LNCAP (cell line): ENCODE results near the gene IRX2.

Source experiments
- TF ChIP-seq, protein P1 (sequence below): fragments of 450-650 bp; IDR thresholded peaks from 2 replicates; pipeline ENCODE4 v1.5.1; 2017; ENCODE audit warnings: mild to moderate bottlenecking

The IRX2 gene

DNA sequence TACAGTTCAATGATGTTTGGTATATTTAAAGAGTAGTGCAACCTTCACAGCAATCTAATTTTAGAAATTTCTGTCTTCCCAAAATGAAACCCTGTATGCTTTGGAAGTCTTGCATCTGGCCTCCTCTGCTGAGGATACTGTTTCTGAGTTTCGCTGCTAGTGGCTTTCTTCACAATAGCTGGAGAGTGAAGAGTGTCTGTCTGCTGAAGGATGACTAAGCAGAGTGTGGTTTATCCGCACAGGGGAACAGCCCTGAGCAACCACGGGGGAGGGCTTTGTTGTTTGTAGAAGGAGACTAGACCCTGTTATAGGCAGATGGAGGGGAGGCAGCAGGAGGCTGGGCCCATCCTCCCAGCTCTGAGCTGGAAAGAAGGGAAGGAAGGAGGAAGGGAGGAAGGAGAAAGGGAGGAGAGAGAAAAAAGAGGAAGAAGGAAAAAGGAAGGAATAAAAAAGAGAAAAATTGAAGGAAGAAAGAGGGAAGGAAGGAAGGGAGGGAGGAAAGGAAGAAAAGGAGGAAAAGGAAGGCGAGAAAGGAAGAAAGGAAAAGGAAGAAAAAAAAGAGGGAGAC lies 10.5 kb upstream of the IRX2 start:
- TF ChIP-seq, protein P1, sequence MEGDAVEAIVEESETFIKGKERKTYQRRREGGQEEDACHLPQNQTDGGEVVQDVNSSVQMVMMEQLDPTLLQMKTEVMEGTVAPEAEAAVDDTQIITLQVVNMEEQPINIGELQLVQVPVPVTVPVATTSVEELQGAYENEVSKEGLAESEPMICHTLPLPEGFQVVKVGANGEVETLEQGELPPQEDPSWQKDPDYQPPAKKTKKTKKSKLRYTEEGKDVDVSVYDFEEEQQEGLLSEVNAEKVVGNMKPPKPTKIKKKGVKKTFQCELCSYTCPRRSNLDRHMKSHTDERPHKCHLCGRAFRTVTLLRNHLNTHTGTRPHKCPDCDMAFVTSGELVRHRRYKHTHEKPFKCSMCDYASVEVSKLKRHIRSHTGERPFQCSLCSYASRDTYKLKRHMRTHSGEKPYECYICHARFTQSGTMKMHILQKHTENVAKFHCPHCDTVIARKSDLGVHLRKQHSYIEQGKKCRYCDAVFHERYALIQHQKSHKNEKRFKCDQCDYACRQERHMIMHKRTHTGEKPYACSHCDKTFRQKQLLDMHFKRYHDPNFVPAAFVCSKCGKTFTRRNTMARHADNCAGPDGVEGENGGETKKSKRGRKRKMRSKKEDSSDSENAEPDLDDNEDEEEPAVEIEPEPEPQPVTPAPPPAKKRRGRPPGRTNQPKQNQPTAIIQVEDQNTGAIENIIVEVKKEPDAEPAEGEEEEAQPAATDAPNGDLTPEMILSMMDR, result no peak

DNA sequence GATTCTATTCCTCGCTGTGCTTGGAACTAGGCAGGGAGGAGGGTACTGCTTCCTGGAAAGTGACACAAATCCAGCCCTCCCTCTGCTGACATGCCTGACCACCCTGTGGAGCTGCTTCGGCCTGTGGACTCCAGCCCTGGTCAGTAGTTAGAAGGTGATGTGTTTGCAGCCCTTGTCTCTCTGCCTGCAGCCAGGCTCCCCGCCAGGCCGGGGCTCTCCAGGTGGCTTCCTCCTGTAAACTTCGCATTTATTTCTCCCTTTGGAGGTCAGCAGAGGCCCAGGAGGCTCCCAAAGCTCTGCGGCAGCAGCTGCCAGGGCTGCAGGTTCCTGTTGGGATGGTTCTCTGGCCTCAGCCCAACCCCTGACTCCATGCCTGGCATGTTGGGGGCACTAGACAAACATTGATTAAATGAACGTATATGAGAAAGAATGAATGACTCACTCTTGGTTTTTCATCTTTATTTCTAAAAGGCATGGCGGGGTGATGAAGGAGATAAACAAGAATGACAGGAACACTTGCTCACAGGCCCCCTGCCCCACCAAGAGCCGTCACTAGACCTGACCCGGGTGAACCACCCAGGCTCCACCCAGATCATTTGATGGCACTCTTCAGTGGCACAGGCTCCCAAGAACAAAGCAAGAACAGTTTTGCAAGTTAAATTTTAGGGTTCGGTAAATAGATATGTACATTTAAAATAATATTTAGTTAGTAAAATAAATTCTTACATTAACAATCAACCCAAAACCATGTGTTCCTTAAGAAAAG lies 8.4 kb upstream of the IRX2 start:
- TF ChIP-seq, protein P1, result no peak

- TF ChIP-seq, protein P1, result no peak
Measured at GRCh38 chr5:2759091-2759490, 7.6 kb upstream of the IRX2 start.

- TF ChIP-seq, protein P1, result no peak
Measured at GRCh38 chr5:2758632-2759031, 7.2 kb upstream of the IRX2 start.

DNA sequence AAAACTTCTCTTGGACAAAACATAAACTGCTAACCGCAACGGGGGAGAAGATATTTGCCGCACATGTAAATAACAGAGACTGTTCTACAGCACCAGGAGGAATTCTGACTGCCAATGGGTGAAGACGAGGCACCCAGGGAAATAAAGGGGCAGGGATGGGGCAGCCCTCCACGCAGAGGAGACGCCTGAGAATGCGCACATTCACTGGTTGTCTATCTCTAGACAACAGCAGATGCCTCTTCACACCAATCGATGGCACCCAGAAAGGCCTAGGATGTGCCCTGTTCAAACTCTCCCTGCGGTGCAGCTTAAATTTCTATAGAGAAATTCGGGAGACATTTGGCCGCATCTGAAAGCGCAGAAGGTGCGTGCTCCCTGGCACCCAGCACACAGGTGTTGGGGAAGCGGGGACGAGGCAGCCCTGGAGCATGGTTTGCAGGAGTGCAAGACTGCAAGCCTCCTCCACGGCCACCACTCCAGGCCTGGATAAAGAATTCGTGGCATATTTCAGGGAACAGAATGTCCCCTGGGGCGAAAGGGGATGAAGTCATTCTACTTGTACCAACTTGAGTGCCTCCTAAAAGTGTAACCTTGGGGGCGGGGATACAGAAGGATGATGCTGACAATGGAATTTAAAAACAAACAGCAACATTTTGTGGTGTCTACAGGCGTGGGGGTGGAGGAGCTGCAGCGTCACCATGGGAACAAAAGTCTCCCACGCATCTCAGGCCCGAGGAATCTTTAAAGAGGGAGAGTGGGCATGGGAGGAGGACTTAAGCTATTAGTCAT lies 6.3 kb upstream of the IRX2 start:
- TF ChIP-seq, protein P1, result no peak

GRCh38 chr5:2756211-2757152 lies 5.0 kb upstream of the IRX2 start:
- TF ChIP-seq, protein P1, result no peak

- TF ChIP-seq, protein P1, result no peak
Measured at GRCh38 chr5:2755681-2756171, 4.2 kb upstream of the IRX2 start.
